Myocyte (in vitro differentiated cells): ENCODE results near the gene USP50. TPM values are rescaled to one million over a fixed set of nuclear protein-coding genes. Genes with fewer than 3 reads are reported as not detected.
A peak's percentile ranks its signal among the peaks of the same experiment; 100 is the strongest.
"Not testable (repeated sequence)": the region's sequence is repeated elsewhere in the genome, so short reads cannot be mapped to it uniquely, and the experiment has no call there.

Source experiments
- DNase-seq: peaks from one replicate; pipeline ENCODE4 v3.0.0-alpha.2; 2012; ENCODE audit warnings: low read depth
- polyA plus RNA-seq: library from polyadenylated mRNA; unstranded; fragments of >200 nt; gene quantifications from one replicate; pipeline ENCODE4 v1.2.1, GENCODE V29; 2012; ENCODE audit warnings: missing spikeins
- total RNA-seq: library from RNA; depleted of rRNA; stranded (reverse); fragments of >200 nt; gene quantifications from 2 replicates; pipeline ENCODE4 v1.2.3, GENCODE V29; 2014

Gene USP50
- not detected in 2 replicates for total RNA-seq
- polyA plus RNA-seq, result not detected

DNA sequence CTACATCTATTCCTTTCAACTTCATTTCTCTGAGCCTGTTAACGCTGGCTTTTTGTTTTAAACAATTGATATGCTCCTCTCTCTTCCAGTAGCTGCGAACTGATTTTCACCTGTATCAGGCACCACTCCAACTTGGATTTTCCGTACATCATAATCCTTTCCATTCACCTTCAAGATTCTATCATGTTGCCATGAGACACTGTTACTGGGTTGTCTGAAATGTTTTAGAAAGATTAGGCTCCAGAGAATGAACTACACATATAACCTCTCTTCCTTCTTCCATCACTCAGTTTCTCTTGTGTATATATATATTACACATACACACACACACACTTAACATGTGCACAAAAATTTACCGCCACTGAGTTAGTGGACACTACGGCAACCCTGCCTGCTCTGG is at the start of gene USP50:
USP50 (minus strand) TSS at position 101 of the 400 bp plus-strand sequence. CDS start 141 bp downstream, outside the sequence.
- DNase-seq, result no peak

GRCh38 chr15:50594311-50594710 is 47.8 kb upstream of the USP50 start:
- no peak for DNase-seq

DNA sequence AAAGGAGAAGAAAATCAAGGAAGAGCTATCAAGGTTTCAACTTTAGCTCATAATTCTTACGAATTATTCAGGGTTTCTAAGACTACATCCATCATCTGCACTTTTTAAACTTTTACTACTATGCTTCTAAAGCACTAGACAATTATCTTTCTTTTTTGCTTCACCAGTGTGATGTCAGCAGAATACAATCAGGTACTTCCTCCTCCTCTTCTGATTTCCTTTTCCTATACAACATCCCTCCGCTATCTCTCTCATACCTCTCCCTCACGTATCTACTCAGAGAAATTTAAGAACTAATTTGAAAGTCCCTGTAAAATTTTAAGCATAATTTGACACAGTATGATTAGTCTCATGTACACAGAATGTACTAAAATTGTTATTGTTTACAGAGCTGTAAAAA is 47.3 kb upstream of the USP50 start:
- no peak for DNase-seq

- no peak for DNase-seq
Observed at GRCh38 chr15:50590288-50590687, 43.8 kb upstream of the USP50 start.

DNA sequence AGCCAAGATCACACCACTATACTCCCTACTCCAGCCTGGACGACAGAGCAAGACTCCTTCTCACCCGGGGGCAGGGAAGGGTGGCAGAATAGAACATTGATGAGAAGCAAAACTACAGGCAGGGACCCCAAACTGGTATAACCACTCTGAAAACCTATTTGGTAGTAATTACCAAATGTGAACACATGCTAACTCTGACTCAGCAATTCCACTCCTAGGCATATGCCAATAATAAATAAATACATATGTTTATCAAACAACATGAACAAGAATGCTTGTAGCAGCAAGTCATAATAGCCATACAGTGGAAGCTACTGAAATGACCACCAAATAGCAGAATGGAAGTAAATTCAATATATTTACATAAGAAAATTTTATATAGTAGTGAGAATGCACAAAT is 31.0 kb upstream of the USP50 start:
- DNase-seq, result no peak

- DNase-seq, result no peak
Observed at GRCh38 chr15:50576166-50576565, 29.7 kb upstream of the USP50 start.

DNA sequence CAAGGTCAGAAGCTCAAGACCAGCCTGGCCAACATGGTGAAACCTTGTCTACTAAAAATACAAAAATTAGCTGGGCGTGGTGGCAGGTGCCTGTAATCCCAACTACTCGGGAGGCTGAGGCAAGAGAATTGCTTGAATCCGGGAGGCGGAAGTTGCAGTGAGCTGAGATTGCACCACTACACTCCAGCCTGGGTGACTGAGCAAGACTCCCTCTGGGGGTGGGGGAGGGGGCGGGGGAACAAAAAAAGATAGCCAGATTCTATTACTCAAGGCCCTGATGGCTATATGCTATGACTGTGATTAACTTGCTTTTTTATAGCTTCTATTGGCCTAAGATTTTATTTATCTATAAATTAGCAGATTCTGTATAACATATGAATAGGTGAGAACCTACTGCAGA is 27.4 kb upstream of the USP50 start:
- not testable (repeated sequence) for DNase-seq

GRCh38 chr15:50563756-50564155 is 17.3 kb upstream of the USP50 start:
- DNase-seq, result no peak

- DNase-seq, result no peak
Observed at GRCh38 chr15:50562735-50563640, 16.5 kb upstream of the USP50 start.

- DNase-seq, result no peak
Observed at GRCh38 chr15:50558012-50558411, 11.5 kb upstream of the USP50 start.

- no peak for DNase-seq
Observed at GRCh38 chr15:50556642-50557371, 10.3 kb upstream of the USP50 start.

GRCh38 chr15:50552238-50552637 is 5.8 kb upstream of the USP50 start:
- DNase-seq, result no peak

DNA sequence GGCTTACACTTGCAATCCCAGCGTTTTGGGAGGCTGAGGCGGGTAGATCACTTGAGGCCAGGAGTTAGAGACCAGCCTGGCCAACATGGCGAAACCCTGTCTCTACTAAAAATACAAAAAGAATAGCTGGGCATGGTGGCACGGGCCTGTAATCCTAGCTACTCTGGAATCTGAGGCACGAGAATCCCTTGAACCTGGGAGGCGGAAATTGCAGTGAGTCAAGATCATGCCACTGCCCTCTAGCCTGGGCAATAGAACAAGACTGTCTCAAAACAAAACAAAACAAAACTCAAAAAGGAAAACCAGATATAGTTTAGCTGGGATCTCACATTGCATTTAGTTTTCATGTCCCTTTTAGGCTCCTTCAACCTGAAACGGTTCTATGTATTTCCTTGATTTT is 2.9 kb upstream of the USP50 start:
- DNase-seq, result no peak

DNA sequence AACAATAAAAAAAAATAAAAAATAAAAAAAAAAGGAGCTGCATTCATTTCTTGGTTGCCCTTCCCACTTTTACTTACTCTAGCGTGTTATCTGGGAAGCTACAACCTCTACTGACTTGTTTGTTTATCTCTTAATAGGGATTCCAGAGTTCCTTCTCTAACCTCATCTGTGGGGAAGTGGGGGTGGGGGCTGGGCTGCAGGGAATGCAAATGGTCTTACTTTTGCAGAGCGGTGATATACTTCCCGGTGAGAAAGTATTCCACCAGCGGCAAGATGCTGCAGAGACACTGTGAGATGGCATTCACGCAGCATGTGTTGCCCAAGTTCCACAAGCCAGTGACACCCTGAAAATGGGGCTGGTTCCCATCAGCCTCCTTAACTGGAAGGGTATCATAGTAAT is 2.1 kb downstream of the USP50 start:
- no peak for DNase-seq

DNA sequence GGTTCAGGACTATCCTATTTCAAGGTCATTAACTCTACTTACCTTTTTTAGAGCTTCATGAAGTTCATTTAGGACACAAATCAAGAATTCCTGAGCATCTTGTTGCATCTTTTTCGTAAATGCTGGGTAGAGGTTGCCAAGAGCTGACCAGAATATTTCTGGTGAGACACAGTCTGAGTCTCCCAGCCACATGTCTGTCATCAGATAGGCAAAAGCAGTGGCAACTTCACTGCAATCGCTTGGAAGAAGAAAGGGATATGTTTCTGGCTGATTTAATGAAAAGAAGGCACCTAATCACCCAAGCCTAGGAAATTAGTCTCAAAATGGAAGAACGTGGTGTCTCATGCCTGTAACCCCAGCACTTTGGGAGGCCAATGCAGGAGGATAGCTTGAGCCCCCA is 2.9 kb downstream of the USP50 start:
- DNase-seq, result peak; percentile 8

- no peak for DNase-seq
Observed at GRCh38 chr15:50542887-50543210, 3.6 kb downstream of the USP50 start.

DNA sequence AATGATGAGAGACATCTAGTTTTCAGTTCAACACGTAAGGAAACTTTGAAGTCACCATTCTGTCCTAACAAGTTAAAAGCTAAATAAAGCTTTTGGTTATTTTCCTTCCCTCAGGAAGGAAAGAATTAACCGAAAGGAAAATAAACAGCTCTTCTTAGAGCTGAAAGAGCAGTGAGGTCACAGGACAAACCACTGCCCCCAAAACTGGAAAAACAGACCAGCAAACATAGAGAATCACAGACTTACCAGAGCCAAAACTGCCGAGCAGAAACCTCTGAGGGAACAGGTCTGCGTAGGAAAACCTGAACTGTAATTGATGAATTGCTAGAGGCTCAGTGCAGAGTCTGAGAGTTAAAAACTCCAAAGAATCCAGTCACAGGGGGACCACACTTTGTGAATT is 14.7 kb downstream of the USP50 start:
- DNase-seq, result no peak

- no peak for DNase-seq
Observed at GRCh38 chr15:50531163-50531562, 15.3 kb downstream of the USP50 start.

DNA sequence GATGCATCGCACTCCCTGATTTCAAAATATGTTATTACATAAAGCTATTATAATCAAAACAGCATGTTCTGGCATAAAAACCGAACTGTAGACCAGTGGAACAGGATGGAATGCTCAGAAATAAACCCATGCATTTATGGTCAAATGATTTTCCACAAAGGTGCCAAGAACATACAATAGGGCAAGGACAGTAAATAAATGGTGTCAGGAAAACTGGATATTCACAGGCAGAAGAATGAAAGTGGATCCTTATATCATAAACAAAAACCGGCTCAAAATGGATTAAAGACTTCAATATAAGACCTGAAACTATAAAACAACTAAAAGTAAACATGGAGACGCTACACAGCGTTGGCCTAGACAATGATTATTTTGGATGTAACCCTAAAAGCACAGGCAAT is 22.6 kb downstream of the USP50 start:
- no peak for DNase-seq

- DNase-seq, result no peak
Observed at GRCh38 chr15:50519740-50520425, 26.6 kb downstream of the USP50 start.

DNA sequence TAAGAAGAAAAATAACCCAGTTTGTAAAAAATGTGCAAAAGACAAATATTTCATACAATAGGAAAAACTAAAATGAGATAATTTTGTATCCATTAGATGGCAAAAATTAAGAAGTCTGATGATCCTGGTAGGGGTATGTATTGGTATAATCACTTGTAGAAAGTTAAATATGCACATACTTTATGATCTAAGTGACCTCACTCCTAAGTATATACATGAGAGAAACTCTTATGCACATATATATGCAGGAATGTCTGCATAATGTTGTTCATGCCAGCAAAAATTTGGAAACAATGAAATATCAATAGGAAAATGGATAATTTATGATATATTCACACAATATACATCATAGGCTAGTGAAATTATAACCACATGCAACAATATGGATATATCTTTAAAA is 33.5 kb downstream of the USP50 start:
- no peak for DNase-seq

DNA sequence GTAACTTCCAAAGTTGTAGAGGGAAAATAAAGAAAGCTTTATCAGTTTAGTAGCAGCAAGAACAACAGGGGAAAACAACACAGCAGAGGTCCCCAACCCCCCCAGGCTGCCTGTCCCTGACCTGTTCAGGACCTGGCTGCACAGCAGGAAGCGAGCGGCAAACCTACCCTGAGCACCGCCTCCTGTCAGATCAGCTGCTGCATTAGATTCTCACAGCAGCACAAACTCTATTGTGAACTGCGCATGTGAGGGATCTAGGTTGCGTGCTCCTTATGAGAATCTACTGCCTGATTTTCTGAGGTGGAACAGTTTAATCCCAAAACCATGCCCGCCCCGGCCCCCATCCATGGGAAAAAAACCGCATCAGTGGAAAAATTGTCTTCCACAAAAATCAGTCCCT is 40.3 kb downstream of the USP50 start:
- no peak for DNase-seq
